Activated CD4-positive, alpha-beta T cell treated with anti-CD3 and anti-CD28 coated beads, Interleukin-2, amount 10 ng/mL, durations not matched to agents 7 days and 5 days (primary cell): ENCODE measurements around the gene GAB3. TPM values are rescaled to one million over a fixed set of nuclear protein-coding genes. Genes with fewer than 3 reads are reported as not detected.

Experiments used
- CTCF ChIA-PET: fragments of 350-600 bp; sonication (Branson Sonifier 250); formaldehyde crosslinking; loops from one replicate; lab custom pipeline; 2021; ENCODE audit warnings: antibody characterized with exemption; lab: Charles Lee
- POLR2A ChIA-PET: fragments of 350-600 bp; sonication (Branson Sonifier 250); formaldehyde crosslinking; loops from one replicate; lab custom pipeline; 2021; ENCODE audit warnings: antibody characterized with exemption; lab: Charles Lee
- DNase-seq: peaks from one replicate; pipeline ENCODE4 v3.0.0-alpha.2; 2020
- H3K27ac Mint-ChIP-seq: one replicate; pipeline ENCODE4 v1.8.0; 2021; ENCODE audit warnings: mild to moderate bottlenecking, moderate library complexity, mixed read lengths
- H3K27me3 Mint-ChIP-seq: one replicate; pipeline ENCODE4 v1.8.0; 2021; ENCODE audit warnings: mixed read lengths
- H3K36me3 Mint-ChIP-seq: one replicate; pipeline ENCODE4 v1.8.0; 2021; ENCODE audit warnings: low read depth, mixed read lengths
- H3K4me1 Mint-ChIP-seq: one replicate; pipeline ENCODE4 v1.8.0; 2021; ENCODE audit warnings: mixed read lengths
- H3K4me3 Mint-ChIP-seq: one replicate; pipeline ENCODE4 v1.8.0; 2021; ENCODE audit warnings: mild to moderate bottlenecking, moderate library complexity, mixed read lengths
- H3K9me3 Mint-ChIP-seq: one replicate; pipeline ENCODE4 v1.8.0; 2021; ENCODE audit warnings: mixed read lengths
- total RNA-seq, 2 experiments: library from RNA; stranded (reverse); gene quantifications; one replicate each; pipeline ENCODE4 v1.2.3, GENCODE V29; 2021

The GAB3 gene
- total RNA-seq, 2 experiments from 2014 or later, result 4.5 to 5.5 TPM

DNA sequence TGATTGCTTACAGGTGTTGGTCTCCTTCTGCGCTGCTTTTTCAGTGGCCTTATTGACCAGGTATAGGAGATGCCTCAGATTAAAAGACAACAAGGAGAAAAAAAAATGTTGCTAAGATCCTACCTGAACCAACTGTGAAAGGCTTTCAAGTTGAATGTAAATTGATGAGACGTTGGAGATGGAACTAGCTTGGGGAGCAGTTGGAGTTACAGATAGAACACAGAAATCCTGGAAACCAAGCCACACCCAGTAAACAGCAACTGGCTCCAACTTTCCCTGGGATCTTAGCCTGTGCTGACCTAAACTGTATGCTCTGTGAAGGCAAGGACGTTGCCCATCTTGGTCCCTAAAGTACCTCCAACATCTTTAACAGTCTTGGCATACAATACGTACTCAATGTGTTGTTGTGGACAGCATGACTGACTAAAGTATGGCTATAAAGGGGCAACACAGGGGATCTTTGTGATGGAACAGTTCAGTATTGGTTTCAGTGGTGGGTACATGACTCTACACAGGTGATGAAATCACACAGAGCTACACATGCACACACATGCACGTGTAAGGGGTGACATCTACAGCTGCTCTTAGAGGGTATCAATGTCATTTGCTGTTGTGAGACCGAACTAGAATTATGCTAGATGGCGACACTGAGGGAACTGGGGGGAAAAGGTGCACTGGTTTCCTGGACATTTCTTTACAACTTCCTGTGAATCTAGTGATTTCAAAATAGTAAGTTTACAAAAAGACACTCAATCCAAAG lies 22.3 kb downstream of the GAB3 start:
- POLR2A ChIA-PET, result no interaction called here

DNA sequence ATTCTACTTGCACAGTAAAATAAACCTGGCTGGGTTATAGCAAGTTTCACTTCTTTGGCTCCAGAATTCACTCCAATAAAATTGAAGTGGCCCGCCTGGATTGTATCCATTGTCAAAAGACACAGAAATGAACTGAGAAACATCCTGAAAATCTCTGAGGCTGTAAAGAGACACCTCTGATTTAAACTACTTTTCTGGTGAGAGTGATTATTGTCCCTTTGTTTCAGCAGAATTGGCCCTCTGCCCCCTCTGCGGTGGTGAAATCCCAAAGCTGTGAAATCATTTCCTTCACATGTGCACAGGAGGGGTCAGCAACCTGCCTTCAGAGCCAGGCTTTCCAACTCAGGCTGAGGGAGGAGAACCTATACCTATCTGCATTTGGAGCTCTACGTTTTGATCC lies 23.0 kb downstream of the GAB3 start:
- POLR2A ChIA-PET, result no interaction called here
- Mint-ChIP-seq H3K4me3 (no peak overlapping the region), H3K36me3 (peaks cover 8% of the 10 kb centered on the region), H3K27me3 (no peaks in the 10 kb centered on the region), H3K9me3 (no peaks in the 10 kb centered on the region), H3K27ac (no peak overlapping the region), H3K4me1 (peaks cover 90% of the 10 kb centered on the region)
- no peak for DNase-seq
- CTCF ChIA-PET, result interaction anchor here (1.2 kb wide), 1 partner anchor 9 kb away, joined by 3 read pairs; no protein-coding TSS in a partner anchor

More for the DNA sequence above, 22.3 kb downstream of the GAB3 start:
- H3K27ac Mint-ChIP-seq, result peak overlapping the region; percentile 74
- H3K36me3 Mint-ChIP-seq, result peaks cover 8% of the 10 kb centered on the region
- no peak overlapping the region for H3K4me3 Mint-ChIP-seq
- CTCF ChIA-PET, result interaction anchor here (1.2 kb wide), 1 partner anchor 9 kb away, joined by 3 read pairs; no protein-coding TSS in a partner anchor
- H3K4me1 Mint-ChIP-seq, result peaks cover 91% of the 10 kb centered on the region
- H3K9me3 Mint-ChIP-seq, result no peaks in the 10 kb centered on the region
- no peaks in the 10 kb centered on the region for H3K27me3 Mint-ChIP-seq
- no peak for DNase-seq

DNA sequence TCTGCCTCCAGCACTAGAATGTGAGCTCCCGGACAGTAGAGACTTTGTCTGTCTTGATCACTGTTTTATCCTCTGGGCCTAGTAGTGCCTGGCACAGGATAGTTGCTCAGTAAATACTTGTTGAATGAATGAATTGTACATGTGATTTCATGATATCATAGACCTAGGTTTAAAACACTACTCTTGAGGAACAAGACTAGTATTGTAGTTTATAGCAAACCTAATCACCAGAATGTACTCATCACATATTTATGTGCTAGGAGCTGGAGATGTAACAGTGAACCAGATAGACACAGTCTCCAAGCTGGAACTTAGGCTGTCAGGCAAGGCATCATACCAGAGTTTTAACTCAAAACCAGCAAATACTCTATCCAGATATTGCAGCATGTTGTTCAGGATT lies 23.5 kb downstream of the GAB3 start:
- peaks cover 85% of the 10 kb centered on the region for H3K4me1 Mint-ChIP-seq
- CTCF ChIA-PET, result no interaction called here
- H3K4me3 Mint-ChIP-seq, result no peak overlapping the region
- no peaks in the 10 kb centered on the region for H3K27me3 Mint-ChIP-seq
- DNase-seq, result no peak
- H3K27ac Mint-ChIP-seq, result no peak overlapping the region
- peaks cover 7% of the 10 kb centered on the region for H3K36me3 Mint-ChIP-seq
- POLR2A ChIA-PET, result no interaction called here
- H3K9me3 Mint-ChIP-seq, result no peaks in the 10 kb centered on the region

DNA sequence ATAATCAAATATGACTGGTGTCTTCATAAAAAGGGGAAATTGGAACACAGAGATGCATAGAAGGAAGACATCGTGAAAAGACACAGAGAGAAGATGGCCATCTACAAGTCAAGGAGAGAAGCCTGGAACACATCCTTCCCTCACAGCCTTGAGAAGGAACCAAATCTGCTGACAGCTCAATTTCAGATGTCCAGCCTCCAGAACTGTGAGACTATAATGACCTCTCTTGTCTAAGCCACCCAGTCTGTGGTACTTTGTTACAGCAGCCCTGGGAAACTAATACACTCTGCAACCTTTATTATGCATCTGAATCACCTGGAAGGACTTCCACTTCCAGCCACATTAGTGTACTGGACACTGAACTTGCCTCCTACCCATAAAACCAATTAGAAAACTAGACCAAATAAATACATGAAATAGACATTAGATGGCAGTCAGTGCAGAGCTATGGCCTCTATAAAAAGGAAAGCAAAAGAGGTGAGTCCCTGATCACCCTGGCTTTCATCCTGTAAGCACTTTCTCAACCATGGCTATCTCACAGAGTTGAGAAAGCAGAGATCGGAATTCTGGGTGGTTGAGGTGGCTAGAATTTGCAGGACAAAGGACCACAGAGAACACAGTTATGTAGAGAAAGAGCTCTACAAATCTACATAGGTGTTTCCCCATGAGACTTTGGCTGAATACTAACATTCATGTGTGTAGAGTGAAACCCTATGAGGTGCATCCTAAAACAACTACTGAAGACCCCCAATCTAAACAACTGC lies 25.7 kb downstream of the GAB3 start:
- H3K9me3 Mint-ChIP-seq, result peaks cover 5% of the 10 kb centered on the region
- DNase-seq, result no peak
- ChIA-PET CTCF (interaction anchor here (0.9 to 1.4 kb wide), 2 partner anchors 9 to 12 kb away, joined by 3 read pairs; no protein-coding TSS in a partner anchor), POLR2A (no interaction called here)
- peaks cover 63% of the 10 kb centered on the region for H3K4me1 Mint-ChIP-seq
- no peak overlapping the region for H3K4me3 Mint-ChIP-seq
- peaks cover 16% of the 10 kb centered on the region for H3K36me3 Mint-ChIP-seq
- no peaks in the 10 kb centered on the region for H3K27me3 Mint-ChIP-seq
- peak overlapping the region; percentile 60 for H3K27ac Mint-ChIP-seq

DNA sequence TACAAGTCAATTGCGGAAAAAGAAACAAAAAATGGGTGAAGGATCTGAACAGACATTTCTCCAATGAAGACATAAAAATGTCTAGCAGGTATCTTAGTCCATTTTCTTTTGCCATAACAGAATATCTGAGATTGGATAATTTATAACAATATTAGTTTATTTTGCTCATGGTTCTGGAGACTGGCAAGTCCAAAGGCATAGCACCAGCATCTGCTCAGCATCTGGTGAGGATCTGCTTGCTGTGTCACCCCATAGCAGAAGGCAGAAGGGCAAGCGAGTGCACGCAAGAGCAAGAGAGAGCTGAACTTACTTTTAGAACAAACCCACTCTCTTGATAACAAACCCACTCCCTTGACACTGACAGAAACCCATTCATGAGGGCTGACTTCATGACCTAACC lies 29.7 kb downstream of the GAB3 start:
- DNase-seq, result no peak
- Mint-ChIP-seq H3K36me3 (peaks cover 14% of the 10 kb centered on the region), H3K4me1 (peaks cover 63% of the 10 kb centered on the region), H3K27ac (no peak overlapping the region), H3K4me3 (no peak overlapping the region), H3K9me3 (peaks cover 5% of the 10 kb centered on the region), H3K27me3 (no peaks in the 10 kb centered on the region)
- ChIA-PET POLR2A (no interaction called here), CTCF (no interaction called here)

DNA sequence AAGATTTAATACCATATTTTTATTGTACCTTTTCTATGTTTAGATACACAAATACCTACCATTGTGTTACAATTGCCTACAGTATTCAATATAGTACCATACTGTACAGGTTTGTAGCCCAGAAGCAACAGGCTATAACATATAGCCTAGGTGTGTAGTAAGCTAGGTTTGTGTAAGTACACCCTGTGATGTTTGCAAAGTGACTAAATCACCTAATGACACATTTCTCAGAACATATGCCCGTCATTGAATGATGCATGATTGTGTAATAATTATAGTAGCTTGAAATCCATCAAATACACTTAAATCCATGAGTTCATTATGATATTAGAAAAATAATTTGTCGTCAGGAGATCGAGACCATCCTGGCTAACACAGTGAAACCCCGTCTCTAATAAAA lies 30.8 kb downstream of the GAB3 start:
- H3K4me3 Mint-ChIP-seq, result no peak overlapping the region
- ChIA-PET CTCF (interaction anchor here (2.0 kb wide), 1 partner anchor 29 kb away, joined by 5 read pairs; no protein-coding TSS in a partner anchor), POLR2A (no interaction called here)
- no peak for DNase-seq
- peaks cover 5% of the 10 kb centered on the region for H3K9me3 Mint-ChIP-seq
- no peak overlapping the region for H3K27ac Mint-ChIP-seq
- H3K27me3 Mint-ChIP-seq, result no peaks in the 10 kb centered on the region
- H3K4me1 Mint-ChIP-seq, result peaks cover 54% of the 10 kb centered on the region
- peaks cover 11% of the 10 kb centered on the region for H3K36me3 Mint-ChIP-seq

DNA sequence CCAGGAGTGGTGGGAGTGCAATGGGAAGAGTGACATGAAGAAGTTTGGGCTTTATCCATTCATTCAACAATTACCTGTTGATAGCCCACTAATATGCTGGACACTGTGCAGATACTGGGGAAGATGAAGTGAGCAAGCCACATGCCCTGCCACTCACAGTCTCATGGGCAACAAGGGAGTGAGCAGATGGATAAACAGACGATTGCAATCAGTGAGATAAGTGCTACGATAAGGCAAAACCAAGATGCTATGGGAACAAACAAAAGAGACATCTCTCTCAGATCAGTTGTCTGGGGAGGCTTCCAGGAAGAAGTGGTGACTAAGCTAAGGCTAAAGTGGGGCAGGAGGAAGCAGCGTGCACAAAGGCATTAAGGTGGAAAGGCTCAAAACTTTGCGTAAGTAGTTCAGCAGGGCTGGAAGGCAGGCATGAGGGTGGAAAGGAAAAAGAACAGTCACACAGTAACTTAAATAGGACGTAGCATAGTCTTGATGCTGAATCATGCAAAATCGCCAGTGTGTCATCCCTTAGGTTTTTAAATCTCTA lies 31.7 kb downstream of the GAB3 start:
- Mint-ChIP-seq H3K36me3 (peaks cover 11% of the 10 kb centered on the region), H3K27me3 (no peaks in the 10 kb centered on the region), H3K4me1 (peaks cover 52% of the 10 kb centered on the region), H3K4me3 (peak overlapping the region; percentile 50), H3K9me3 (peaks cover 5% of the 10 kb centered on the region), H3K27ac (peak overlapping the region; percentile 91)
- ChIA-PET POLR2A (no interaction called here), CTCF (interaction anchor here (1.3 to 2.0 kb wide), 2 partner anchors 9 to 29 kb away, joined by 3 to 5 read pairs; no protein-coding TSS in a partner anchor)
- peak; percentile 35 for DNase-seq

DNA sequence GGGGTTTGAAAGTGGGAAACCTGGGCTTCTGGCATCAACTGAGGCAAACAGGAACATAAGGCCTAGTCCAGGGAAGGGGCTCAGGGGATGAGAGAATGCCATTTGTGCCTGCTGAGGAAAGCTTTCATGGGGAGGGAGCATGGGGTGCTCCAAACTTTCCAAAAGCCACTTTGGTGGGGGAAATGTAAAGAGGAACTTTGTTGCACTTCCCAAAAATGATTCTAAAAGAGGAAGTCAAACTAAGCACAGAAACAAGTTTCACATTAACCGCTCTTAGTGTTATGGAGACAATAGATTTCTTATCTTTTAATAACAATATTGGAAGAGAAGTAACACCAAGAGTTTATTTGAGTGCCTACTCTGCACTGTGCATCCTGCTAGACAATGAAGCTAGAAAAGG lies 32.3 kb downstream of the GAB3 start:
- ChIA-PET CTCF (interaction anchor here (1.3 to 2.0 kb wide), 3 partner anchors 10 to 32 kb away, joined by 3 to 5 read pairs (median 3); partner anchors contain the start of gene GAB3), POLR2A (no interaction called here)
- no peak for DNase-seq
- peak overlapping the region; percentile 83 for H3K27ac Mint-ChIP-seq
- peaks cover 49% of the 10 kb centered on the region for H3K4me1 Mint-ChIP-seq
- H3K9me3 Mint-ChIP-seq, result peaks cover 5% of the 10 kb centered on the region
- peaks cover 11% of the 10 kb centered on the region for H3K36me3 Mint-ChIP-seq
- peak overlapping the region; percentile 50 for H3K4me3 Mint-ChIP-seq
- no peaks in the 10 kb centered on the region for H3K27me3 Mint-ChIP-seq

DNA sequence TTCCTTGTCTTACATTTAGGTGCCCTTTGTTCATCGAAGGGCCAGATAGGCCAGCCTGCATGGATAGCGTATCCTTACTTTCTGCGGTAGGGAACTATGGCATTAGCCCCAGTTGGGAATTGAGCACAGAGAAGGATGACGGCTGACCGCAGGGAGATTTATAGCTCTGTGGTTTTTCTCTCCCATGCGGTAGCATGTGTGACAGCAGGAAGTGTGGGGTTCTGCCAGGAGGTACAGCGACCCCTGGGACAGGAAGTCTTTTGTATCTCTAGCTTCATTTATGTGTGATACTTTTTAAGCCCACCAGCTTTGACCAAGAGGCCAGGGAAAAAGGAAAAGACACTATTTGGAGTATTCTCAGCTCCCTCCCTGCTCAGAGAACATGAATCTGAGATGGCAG lies 33.1 kb downstream of the GAB3 start:
- ChIA-PET CTCF (interaction anchor here (0.9 to 1.6 kb wide), 4 partner anchors 13 to 33 kb away, joined by 3 read pairs; partner anchors contain the start of gene GAB3), POLR2A (no interaction called here)
- peaks cover 49% of the 10 kb centered on the region for H3K4me1 Mint-ChIP-seq
- DNase-seq, result no peak
- H3K9me3 Mint-ChIP-seq, result peaks cover 5% of the 10 kb centered on the region
- peak overlapping the region; percentile 83 for H3K27ac Mint-ChIP-seq
- H3K4me3 Mint-ChIP-seq, result peak overlapping the region; percentile 9
- no peaks in the 10 kb centered on the region for H3K27me3 Mint-ChIP-seq
- peaks cover 11% of the 10 kb centered on the region for H3K36me3 Mint-ChIP-seq

DNA sequence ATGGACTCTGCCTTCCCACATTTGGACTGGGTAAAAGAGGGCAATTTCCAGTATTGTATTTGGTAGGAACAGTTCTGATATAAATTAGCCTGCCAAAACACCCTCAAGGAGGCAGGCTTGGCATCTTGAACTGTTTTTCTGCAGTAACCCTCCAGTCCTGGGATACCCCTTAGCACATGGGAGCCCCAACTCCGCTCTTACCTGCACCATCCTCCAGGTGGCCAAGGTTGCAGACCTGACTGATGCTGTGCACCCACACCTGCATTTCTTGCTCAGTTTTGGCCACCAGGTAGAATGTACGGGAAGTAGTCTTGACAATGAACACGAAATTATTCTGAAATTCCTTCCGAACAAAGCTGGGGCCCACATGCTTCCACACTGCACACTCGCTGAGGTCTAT lies 35.1 kb downstream of the GAB3 start:
- ChIA-PET CTCF (no interaction called here), POLR2A (no interaction called here)
- Mint-ChIP-seq H3K4me3 (no peak overlapping the region), H3K36me3 (peaks cover 16% of the 10 kb centered on the region), H3K9me3 (peaks cover 4% of the 10 kb centered on the region), H3K4me1 (peaks cover 69% of the 10 kb centered on the region), H3K27me3 (no peaks in the 10 kb centered on the region), H3K27ac (no peak overlapping the region)
- no peak for DNase-seq

DNA sequence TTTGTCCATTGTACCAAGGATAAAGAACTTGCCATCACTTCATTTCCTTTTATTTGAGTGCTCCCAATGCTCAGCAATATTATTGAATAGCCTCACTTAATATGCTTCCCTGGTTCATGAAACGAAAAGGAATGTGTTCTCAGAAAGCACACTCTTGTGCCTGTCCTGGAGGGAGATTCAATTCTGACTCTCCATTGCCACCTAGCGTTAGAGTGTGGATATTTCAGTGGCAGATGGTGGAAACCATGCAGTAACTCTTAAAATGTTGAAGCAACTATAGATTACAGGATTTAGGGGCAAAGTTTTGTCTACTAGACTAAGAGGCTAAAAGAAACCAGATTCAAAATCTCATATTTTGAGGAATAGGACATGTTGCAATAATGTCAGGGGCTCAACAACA lies 36.0 kb downstream of the GAB3 start:
- Mint-ChIP-seq H3K27me3 (no peaks in the 10 kb centered on the region), H3K27ac (no peak overlapping the region), H3K36me3 (peaks cover 19% of the 10 kb centered on the region), H3K4me3 (no peak overlapping the region), H3K9me3 (peaks cover 1% of the 10 kb centered on the region), H3K4me1 (peaks cover 70% of the 10 kb centered on the region)
- ChIA-PET CTCF (no interaction called here), POLR2A (no interaction called here)
- peak; percentile 68 for DNase-seq

DNA sequence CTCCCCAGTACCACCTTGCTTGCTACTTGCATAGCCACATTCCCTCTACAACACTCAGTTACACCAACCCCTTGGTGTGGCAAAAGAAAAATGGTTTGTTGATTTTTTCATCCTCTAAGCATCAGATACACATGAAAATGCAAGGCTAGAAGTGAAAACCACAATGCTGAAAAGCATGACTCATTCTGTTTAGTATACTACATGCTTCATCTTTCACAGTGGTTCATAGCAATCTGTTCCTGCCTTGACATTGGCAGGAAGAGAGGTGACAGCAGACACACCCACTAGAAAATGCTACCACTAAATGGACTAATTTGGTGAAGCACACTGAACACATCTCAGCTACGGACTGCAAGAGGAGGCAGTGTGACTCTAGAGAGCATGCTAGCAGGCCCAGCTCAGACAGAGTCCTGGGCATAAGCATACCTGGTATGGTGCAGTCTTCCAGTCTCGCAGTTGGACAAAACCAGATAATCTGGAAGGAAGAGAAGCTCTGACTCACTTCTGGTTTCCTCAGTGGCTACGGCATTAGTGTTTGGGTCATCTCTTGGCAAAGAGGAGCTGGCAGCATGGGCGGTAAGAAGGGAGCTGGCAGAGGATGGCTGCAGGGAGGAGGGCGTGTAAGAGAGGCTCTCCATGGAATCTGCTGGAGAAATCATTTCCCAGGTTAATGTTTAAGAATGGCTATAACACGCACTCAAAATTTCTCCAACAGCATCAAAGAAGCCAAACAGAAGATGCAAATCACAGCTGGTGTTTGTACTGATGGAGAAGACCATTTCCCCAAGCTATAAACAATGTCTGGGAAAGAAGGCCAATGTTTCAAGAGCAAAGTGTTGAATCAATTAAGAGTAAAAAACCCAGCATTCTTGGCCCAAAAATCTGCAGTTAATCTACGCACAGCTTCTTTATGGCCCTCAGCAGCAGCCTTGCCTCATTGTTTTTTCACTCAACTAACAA lies 37.8 kb downstream of the GAB3 start:
- Mint-ChIP-seq H3K36me3 (peaks cover 23% of the 10 kb centered on the region), H3K4me1 (peaks cover 52% of the 10 kb centered on the region), H3K27ac (peak overlapping the region; percentile 80), H3K27me3 (no peaks in the 10 kb centered on the region), H3K4me3 (peak overlapping the region; percentile 52), H3K9me3 (peaks cover 1% of the 10 kb centered on the region)
- ChIA-PET CTCF (interaction anchor here (0.6 to 1.1 kb wide), 4 partner anchors 9 to 37 kb away, joined by 3 read pairs; no protein-coding TSS in a partner anchor), POLR2A (interaction anchor here (0.6 kb wide), 1 partner anchor 58 kb away, joined by 4 read pairs; no protein-coding TSS in a partner anchor)
- DNase-seq, result peak; percentile 62
